H1 (cell line): ENCODE measurements around the gene DHTKD1. TPM values are rescaled to one million over a fixed set of nuclear protein-coding genes. Genes with fewer than 3 reads are reported as not detected.

Experiments
- CHD1 ChIP-seq: IDR thresholded peaks from 2 replicates; pipeline ENCODE4 v1.6.1; 2012; ENCODE audit warnings: low read depth, low read length, improper control_type of control experiment
- CTBP2 ChIP-seq: IDR thresholded peaks from 2 replicates; pipeline ENCODE4 v1.7.0; 2011; ENCODE audit warnings: borderline replicate concordance, mild to moderate bottlenecking, moderate library complexity, mixed read lengths, low read length; ENCODE audit not compliant: insufficient read depth, insufficient read length
- SIRT6 ChIP-seq: IDR thresholded peaks from one replicate; pipeline ENCODE4 v1.7.1; 2012; ENCODE audit warnings: low read length, inconsistent platforms
- polyA plus RNA-seq, 7 experiments: library from polyadenylated mRNA; depleted of rRNA in 3 of 7; stranded (reverse) in 5 of 7; unstranded in 2 of 7; fragments of >200 nt in 5 of 7; fragments of 200-250 nt in 2 of 7; gene quantifications; 1 replicate in 5 of 7; 2 replicates in 1 of 7; 4 replicates in 1 of 7; pipeline versions ENCODE4 v1.2.1 to v1.2.3, GENCODE V29; 2011 to 2013; ENCODE audit warnings: missing spikeins in 2 of 7, mixed read lengths in 2 of 7
- total RNA-seq: library from RNA; stranded (reverse); fragmentation: NEBNext Ultra II Directional; extraction: Animal tissue kit (Norgen Biotek cat#: 25700); gene quantifications from 2 replicates; pipeline ENCODE4 v1.2.1, GENCODE V29; 2021
- TF ChIP-seq, protein P1 (sequence below): fragments of 300-600 bp; sonication (generic); IDR thresholded peaks from 2 replicates; pipeline ENCODE4 v1.7.1; 2012; ENCODE audit warnings: low read length, moderate library complexity, mild to moderate bottlenecking, inconsistent platforms; ENCODE audit not compliant: insufficient replicate concordance

Gene DHTKD1
- total and polyA plus RNA-seq, 2 of the 8 experiments (the other 6 are each of a cell fraction or from before 2014, with no cell fraction given) = 49.8 to 74.9 TPM

DNA sequence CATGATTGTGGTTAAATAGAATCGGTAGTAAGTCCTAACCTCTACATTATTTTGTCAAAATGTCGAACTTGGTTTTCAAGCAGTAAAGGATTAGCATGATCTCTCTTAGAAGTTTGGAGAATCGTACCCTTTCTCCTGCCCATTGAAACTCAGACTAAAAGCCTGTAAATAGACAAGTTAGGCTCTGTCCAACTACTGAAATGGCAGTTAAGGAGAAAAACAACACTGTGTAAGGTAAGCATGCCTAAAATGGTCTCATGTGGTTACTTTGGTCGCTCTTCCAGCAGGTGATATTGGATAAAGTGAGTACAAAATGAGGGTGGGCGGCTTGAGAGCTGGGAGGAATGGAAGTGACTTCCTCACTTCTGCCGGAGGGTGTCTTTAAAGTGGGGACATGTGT lies 85.8 kb downstream of the DHTKD1 start (continued):
- TF ChIP-seq, protein P1, sequence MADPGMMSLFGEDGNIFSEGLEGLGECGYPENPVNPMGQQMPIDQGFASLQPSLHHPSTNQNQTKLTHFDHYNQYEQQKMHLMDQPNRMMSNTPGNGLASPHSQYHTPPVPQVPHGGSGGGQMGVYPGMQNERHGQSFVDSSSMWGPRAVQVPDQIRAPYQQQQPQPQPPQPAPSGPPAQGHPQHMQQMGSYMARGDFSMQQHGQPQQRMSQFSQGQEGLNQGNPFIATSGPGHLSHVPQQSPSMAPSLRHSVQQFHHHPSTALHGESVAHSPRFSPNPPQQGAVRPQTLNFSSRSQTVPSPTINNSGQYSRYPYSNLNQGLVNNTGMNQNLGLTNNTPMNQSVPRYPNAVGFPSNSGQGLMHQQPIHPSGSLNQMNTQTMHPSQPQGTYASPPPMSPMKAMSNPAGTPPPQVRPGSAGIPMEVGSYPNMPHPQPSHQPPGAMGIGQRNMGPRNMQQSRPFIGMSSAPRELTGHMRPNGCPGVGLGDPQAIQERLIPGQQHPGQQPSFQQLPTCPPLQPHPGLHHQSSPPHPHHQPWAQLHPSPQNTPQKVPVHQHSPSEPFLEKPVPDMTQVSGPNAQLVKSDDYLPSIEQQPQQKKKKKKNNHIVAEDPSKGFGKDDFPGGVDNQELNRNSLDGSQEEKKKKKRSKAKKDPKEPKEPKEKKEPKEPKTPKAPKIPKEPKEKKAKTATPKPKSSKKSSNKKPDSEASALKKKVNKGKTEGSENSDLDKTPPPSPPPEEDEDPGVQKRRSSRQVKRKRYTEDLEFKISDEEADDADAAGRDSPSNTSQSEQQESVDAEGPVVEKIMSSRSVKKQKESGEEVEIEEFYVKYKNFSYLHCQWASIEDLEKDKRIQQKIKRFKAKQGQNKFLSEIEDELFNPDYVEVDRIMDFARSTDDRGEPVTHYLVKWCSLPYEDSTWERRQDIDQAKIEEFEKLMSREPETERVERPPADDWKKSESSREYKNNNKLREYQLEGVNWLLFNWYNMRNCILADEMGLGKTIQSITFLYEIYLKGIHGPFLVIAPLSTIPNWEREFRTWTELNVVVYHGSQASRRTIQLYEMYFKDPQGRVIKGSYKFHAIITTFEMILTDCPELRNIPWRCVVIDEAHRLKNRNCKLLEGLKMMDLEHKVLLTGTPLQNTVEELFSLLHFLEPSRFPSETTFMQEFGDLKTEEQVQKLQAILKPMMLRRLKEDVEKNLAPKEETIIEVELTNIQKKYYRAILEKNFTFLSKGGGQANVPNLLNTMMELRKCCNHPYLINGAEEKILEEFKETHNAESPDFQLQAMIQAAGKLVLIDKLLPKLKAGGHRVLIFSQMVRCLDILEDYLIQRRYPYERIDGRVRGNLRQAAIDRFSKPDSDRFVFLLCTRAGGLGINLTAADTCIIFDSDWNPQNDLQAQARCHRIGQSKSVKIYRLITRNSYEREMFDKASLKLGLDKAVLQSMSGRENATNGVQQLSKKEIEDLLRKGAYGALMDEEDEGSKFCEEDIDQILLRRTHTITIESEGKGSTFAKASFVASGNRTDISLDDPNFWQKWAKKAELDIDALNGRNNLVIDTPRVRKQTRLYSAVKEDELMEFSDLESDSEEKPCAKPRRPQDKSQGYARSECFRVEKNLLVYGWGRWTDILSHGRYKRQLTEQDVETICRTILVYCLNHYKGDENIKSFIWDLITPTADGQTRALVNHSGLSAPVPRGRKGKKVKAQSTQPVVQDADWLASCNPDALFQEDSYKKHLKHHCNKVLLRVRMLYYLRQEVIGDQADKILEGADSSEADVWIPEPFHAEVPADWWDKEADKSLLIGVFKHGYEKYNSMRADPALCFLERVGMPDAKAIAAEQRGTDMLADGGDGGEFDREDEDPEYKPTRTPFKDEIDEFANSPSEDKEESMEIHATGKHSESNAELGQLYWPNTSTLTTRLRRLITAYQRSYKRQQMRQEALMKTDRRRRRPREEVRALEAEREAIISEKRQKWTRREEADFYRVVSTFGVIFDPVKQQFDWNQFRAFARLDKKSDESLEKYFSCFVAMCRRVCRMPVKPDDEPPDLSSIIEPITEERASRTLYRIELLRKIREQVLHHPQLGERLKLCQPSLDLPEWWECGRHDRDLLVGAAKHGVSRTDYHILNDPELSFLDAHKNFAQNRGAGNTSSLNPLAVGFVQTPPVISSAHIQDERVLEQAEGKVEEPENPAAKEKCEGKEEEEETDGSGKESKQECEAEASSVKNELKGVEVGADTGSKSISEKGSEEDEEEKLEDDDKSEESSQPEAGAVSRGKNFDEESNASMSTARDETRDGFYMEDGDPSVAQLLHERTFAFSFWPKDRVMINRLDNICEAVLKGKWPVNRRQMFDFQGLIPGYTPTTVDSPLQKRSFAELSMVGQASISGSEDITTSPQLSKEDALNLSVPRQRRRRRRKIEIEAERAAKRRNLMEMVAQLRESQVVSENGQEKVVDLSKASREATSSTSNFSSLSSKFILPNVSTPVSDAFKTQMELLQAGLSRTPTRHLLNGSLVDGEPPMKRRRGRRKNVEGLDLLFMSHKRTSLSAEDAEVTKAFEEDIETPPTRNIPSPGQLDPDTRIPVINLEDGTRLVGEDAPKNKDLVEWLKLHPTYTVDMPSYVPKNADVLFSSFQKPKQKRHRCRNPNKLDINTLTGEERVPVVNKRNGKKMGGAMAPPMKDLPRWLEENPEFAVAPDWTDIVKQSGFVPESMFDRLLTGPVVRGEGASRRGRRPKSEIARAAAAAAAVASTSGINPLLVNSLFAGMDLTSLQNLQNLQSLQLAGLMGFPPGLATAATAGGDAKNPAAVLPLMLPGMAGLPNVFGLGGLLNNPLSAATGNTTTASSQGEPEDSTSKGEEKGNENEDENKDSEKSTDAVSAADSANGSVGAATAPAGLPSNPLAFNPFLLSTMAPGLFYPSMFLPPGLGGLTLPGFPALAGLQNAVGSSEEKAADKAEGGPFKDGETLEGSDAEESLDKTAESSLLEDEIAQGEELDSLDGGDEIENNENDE = no peak
- TF ChIP-seq SIRT6 (no peak), CTBP2 (no peak), CHD1 (no peak)
